CD4-positive, alpha-beta T cell (primary cell): ENCODE data around the gene NXF3. TPM values are rescaled to one million over a fixed set of nuclear protein-coding genes. Genes with fewer than 3 reads are reported as not detected.
"Not testable (repeated sequence)": the region's sequence is repeated elsewhere in the genome, so short reads cannot be mapped to it uniquely, and the experiment has no call there.

Experiments used
- ATAC-seq: fragments of 200-7000 bp; cut with Tn5 transposase; one replicate; pipeline ENCODE4 v1.10.0; 2022; ENCODE audit warnings: mild to moderate bottlenecking; ENCODE audit not compliant: poor library complexity
- CTCF ChIA-PET: fragments of 350-600 bp; sonication (Branson Sonifier 250); formaldehyde crosslinking; loops from one replicate; lab custom pipeline; 2021; ENCODE audit warnings: antibody characterized with exemption, inconsistent platforms; lab: Charles Lee
- POLR2A ChIA-PET: fragments of 350-600 bp; sonication (Branson Sonifier 250); formaldehyde crosslinking; loops from one replicate; lab custom pipeline; 2021; ENCODE audit warnings: antibody characterized with exemption, inconsistent platforms; lab: Charles Lee
- DNase-seq, 14 experiments: peaks; one replicate each; pipeline ENCODE4 v3.0.0-alpha.2; 2013 to 2020; ENCODE audit warnings: mixed read lengths in 2 of 14
- H3K27ac ChIP-seq, 2 donors: one replicate each; pipeline versions ENCODE4 v1.5.1 to v1.7.0; 2013; ENCODE audit warnings: low read length in 2 of 2, low read depth in 1 of 2, mild to moderate bottlenecking in 1 of 2
- H3K27me3 ChIP-seq, 2 experiments: 1 replicate in 1 of 2; 2 replicates in 1 of 2; pipeline versions ENCODE4 v1.6.1 to v1.7.0; 2013; ENCODE audit warnings: low read length in 2 of 2, control low read depth in 1 of 2, mild to moderate bottlenecking in 1 of 2, moderate library complexity in 1 of 2; ENCODE audit not compliant: insufficient read depth in 2 of 2, control insufficient read depth in 1 of 2
- H3K36me3 ChIP-seq: one replicate; pipeline ENCODE4 v1.6.1; 2013; ENCODE audit warnings: low read length, control low read depth; ENCODE audit not compliant: insufficient read depth
- H3K4me1 ChIP-seq: one replicate; pipeline ENCODE4 v1.6.1; 2013; ENCODE audit warnings: low read length, control low read depth; ENCODE audit not compliant: insufficient read depth
- H3K4me3 ChIP-seq: one replicate; pipeline ENCODE4 v1.5.1; 2013; ENCODE audit warnings: mild to moderate bottlenecking, low read length, moderate library complexity
- H3K9me3 ChIP-seq, 2 experiments: 1 replicate in 1 of 2; 2 replicates in 1 of 2; pipeline versions ENCODE4 v1.6.1 to v1.7.0; 2013; ENCODE audit warnings: low read length in 2 of 2, mild to moderate bottlenecking in 2 of 2, control low read depth in 1 of 2, moderate library complexity in 1 of 2; ENCODE audit not compliant: control insufficient read depth in 1 of 2, insufficient read depth in 1 of 2
- H3K27ac Mint-ChIP-seq: one replicate; pipeline ENCODE4 v1.8.0; 2020; ENCODE audit warnings: mixed read lengths
- H3K27me3 Mint-ChIP-seq: one replicate; pipeline ENCODE4 v1.8.0; 2021; ENCODE audit warnings: mixed read lengths
- H3K36me3 Mint-ChIP-seq: one replicate; pipeline ENCODE4 v1.8.0; 2021; ENCODE audit warnings: low read depth, mixed read lengths
- H3K4me1 Mint-ChIP-seq: one replicate; pipeline ENCODE4 v1.8.0; 2021; ENCODE audit warnings: low read depth, mixed read lengths
- H3K4me3 Mint-ChIP-seq: one replicate; pipeline ENCODE4 v1.8.0; 2020; ENCODE audit warnings: mild to moderate bottlenecking, mixed read lengths
- H3K9me3 Mint-ChIP-seq: one replicate; pipeline ENCODE4 v1.8.0; 2020; ENCODE audit warnings: mixed read lengths
- intact Hi-C, 2 experiments: fragments of 100-400 bp; cut with DNase I in 1 of 2; cut with micrococcal nuclease in 1 of 2; formaldehyde crosslinking; loops; one replicate each; pipeline versions ENCODE4 v1.15.1 to v1.9.0; 2023 to 2025; cut with DNase I, micrococcal nuclease
- total RNA-seq, 174 experiments: library from RNA in 2 of 174; stranded (reverse) in 2 of 174; gene quantifications; one replicate each; pipeline ENCODE4 v1.2.3 and lab custom pipeline; 2021 to 2026
- TF ChIP-seq, protein P1 (sequence below): fragments of 200-600 bp; IDR thresholded peaks from one replicate; pipeline ENCODE4 v1.8.0; 2022; ENCODE audit warnings: antibody characterized with exemption, mild to moderate bottlenecking

Gene NXF3
- total RNA-seq, 2 experiments from 2014 or later, result not detected

DNA sequence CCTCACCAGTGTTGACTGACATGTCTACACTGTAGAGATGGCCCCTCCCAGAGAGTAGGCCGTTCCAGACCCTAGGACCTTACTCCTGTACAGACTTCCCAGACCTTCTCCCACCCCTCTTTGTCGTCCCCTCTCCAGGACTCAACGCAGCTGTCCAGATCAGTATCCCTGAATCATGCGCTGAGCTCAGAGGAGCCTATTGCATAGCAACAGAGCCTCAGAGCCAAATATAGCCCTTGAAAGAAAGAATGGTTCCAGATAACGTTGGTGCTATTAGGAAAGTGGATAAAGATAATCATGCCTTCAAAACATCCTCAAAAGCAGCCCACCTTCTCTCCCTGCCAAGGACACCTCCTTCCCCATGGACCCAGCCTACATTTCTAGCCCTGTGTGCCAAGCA, 27.8 kb upstream of the NXF3 start:
- no peak for DNase-seq
- H3K4me1 ChIP-seq, result no peaks in the 10 kb centered on the region
- ChIA-PET POLR2A (no interaction called here), CTCF (no interaction called here)
- Mint-ChIP-seq H3K27me3 (peaks cover 3% of the 10 kb centered on the region), H3K4me1 (no peaks in the 10 kb centered on the region), H3K9me3 (no peaks in the 10 kb centered on the region), H3K27ac (no peak overlapping the region), H3K4me3 (no peak overlapping the region), H3K36me3 (no peaks in the 10 kb centered on the region)
- H3K36me3 ChIP-seq, result no peaks in the 10 kb centered on the region
- no peaks in the 10 kb centered on the region for H3K9me3 ChIP-seq
- no peaks in the 10 kb centered on the region for H3K27me3 ChIP-seq
- no peak overlapping the region for H3K4me3 ChIP-seq
- H3K27ac ChIP-seq, result no peak overlapping the region
- intact Hi-C loops, result no loop called here
- ATAC-seq, result no peak
- TF ChIP-seq, protein P1, sequence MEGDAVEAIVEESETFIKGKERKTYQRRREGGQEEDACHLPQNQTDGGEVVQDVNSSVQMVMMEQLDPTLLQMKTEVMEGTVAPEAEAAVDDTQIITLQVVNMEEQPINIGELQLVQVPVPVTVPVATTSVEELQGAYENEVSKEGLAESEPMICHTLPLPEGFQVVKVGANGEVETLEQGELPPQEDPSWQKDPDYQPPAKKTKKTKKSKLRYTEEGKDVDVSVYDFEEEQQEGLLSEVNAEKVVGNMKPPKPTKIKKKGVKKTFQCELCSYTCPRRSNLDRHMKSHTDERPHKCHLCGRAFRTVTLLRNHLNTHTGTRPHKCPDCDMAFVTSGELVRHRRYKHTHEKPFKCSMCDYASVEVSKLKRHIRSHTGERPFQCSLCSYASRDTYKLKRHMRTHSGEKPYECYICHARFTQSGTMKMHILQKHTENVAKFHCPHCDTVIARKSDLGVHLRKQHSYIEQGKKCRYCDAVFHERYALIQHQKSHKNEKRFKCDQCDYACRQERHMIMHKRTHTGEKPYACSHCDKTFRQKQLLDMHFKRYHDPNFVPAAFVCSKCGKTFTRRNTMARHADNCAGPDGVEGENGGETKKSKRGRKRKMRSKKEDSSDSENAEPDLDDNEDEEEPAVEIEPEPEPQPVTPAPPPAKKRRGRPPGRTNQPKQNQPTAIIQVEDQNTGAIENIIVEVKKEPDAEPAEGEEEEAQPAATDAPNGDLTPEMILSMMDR, result no peak

DNA sequence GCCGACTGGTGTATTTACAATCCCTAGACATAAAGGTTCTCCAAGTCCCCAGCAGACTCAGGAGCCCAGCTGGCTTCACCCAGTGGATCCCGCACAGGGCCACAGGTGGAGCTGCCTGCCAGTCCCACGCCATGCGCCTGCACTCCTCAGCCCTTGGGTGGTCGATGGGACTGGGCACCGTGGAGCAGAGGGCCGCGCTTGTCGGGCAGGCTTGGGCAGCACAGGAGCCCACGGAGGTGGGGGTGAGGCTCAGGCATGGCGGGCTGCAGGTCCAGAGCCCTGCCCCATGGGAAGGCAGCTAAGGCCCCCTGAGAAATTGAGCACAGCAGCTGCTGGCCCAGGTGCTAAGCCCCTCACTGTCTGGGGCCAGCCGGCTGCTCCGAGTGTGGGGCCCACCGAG, 24.0 kb upstream of the NXF3 start:
- H3K27me3 ChIP-seq, POLR2A ChIA-PET, H3K9me3 Mint-ChIP-seq, H3K4me3 Mint-ChIP-seq, H3K27ac ChIP-seq, H3K36me3 ChIP-seq, DNase-seq, H3K4me1 Mint-ChIP-seq, H3K4me1 ChIP-seq, intact Hi-C loops, H3K4me3 ChIP-seq, H3K27me3 Mint-ChIP-seq, ATAC-seq, H3K36me3 Mint-ChIP-seq, CTCF ChIA-PET, H3K27ac Mint-ChIP-seq, H3K9me3 ChIP-seq: not testable (repeated sequence)

DNA sequence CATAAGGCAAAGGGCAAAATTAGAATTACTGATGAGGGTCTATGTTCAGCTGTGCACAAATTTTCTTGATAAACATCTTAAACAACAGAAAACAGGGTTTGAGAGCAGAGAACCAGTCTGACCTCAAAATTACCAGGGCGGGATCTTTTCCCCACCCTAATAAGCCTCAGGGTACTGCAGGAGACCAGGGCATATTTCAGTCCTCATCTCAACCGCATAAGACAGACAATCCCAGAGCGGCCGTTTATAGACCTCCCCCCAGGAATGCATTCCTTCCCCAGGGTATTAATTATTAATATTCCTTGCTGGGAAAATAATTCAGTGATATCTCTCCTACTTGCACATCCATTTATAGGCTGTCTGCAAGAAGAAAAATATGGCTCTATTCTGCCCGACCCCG, 16.6 kb upstream of the NXF3 start:
- H3K4me1 Mint-ChIP-seq, H3K36me3 ChIP-seq, H3K9me3 Mint-ChIP-seq, CTCF ChIA-PET, H3K27ac ChIP-seq, POLR2A ChIA-PET, H3K27me3 Mint-ChIP-seq, intact Hi-C loops, DNase-seq, H3K27ac Mint-ChIP-seq, H3K4me3 Mint-ChIP-seq, ATAC-seq, H3K27me3 ChIP-seq, H3K36me3 Mint-ChIP-seq, H3K4me1 ChIP-seq, H3K4me3 ChIP-seq: not testable (repeated sequence)
- H3K9me3 ChIP-seq, result peaks cover 0 to 13% of the 10 kb centered on the region in 2 experiments

DNA sequence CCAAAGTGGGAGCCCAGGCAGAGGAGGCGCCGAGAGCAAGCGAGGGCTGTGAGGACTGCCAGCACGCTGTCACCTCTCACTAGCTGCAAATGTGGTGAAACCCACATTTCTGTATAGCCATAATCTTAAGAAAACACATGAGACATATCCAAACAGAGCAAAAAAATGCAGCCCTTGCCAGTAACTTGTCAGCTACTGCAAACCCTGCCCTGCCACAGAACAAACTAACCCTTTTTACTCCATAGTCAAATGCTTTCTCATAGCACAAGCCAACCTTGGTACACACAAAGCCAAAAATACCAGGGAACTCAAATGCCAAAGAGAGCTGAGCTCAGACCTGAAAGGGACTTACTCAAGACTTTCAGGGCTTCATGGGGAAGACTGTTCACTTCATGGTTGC, 14.9 kb upstream of the NXF3 start:
- Histone ChIP-seq H3K27me3 (no peaks in the 10 kb centered on the region), H3K27ac (no peak overlapping the region), H3K36me3 (no peaks in the 10 kb centered on the region), H3K4me1 (no peaks in the 10 kb centered on the region), H3K4me3 (no peak overlapping the region), H3K9me3 (peaks cover 0 to 13% of the 10 kb centered on the region in 2 experiments)
- intact Hi-C loops, result no loop called here
- POLR2A ChIA-PET, result no interaction called here
- CTCF ChIA-PET, result no interaction called here
- TF ChIP-seq, protein P1, result no peak
- Mint-ChIP-seq H3K4me1 (no peaks in the 10 kb centered on the region), H3K9me3 (peaks cover 7% of the 10 kb centered on the region), H3K36me3 (no peaks in the 10 kb centered on the region), H3K27ac (no peak overlapping the region), H3K4me3 (no peak overlapping the region), H3K27me3 (no peaks in the 10 kb centered on the region)
- ATAC-seq, result no peak
- no peak for DNase-seq

DNA sequence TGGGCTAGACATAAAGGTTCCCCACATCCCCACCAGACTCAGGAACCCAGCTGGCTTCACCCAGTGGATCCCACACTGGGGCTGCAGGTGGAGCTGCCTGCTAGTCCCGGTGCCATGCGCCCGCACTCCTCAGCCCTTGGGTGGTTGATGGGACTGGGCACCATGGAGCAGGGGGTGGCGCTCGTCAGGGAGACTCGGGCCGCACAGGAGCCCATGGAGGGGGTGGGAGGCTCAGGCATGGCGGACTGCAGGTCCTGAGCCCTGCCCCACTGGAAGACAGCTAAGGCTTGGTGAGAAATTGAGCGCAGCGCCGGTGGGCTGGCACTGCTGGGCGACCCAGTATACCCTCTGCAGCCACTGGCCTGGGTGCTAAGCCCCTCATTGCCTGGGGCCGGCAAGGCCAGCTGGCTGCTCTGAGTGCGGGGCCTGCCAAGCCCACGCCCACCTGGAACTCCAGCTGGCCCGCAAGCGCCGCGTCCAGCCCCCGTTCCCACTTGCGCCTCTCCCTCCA, 14.3 kb upstream of the NXF3 start:
- H3K27me3 ChIP-seq, POLR2A ChIA-PET, ATAC-seq, H3K36me3 Mint-ChIP-seq, DNase-seq, H3K4me1 Mint-ChIP-seq, H3K4me1 ChIP-seq, H3K27me3 Mint-ChIP-seq, H3K36me3 ChIP-seq, intact Hi-C loops, CTCF ChIA-PET, H3K4me3 ChIP-seq, H3K27ac ChIP-seq, H3K4me3 Mint-ChIP-seq, H3K9me3 Mint-ChIP-seq, H3K27ac Mint-ChIP-seq: not testable (repeated sequence)
- peaks cover 0 to 13% of the 10 kb centered on the region in 2 experiments for H3K9me3 ChIP-seq

DNA sequence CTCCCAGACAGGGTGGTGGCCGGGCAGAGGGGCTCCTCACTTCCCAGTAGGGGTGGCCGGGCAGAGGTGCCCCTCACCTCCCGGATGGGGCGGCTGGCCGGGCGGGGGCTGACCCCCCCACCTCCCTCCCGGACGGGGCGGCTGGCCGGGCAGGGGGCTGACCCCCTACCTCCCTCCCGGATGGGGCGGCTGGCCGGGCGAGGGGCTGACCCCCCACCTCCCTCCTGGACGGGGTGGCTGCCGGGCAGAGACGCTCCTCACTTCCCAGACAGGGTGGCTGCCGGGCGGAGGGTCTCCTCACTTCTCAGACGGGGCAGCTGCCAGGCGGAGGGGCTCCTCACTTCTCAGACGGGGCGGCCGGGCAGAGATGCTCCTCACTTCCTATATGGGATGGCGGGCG, 11.4 kb upstream of the NXF3 start:
- intact Hi-C loops, POLR2A ChIA-PET, H3K9me3 Mint-ChIP-seq: not testable (repeated sequence)

More for the DNA sequence above, 11.4 kb upstream of the NXF3 start:
- DNase-seq, H3K27me3 Mint-ChIP-seq, H3K36me3 ChIP-seq, ATAC-seq, H3K36me3 Mint-ChIP-seq, H3K4me3 ChIP-seq, H3K4me3 Mint-ChIP-seq, H3K4me1 Mint-ChIP-seq, H3K4me1 ChIP-seq, H3K27me3 ChIP-seq, H3K27ac Mint-ChIP-seq, H3K27ac ChIP-seq, CTCF ChIA-PET: not testable (repeated sequence)
- H3K9me3 ChIP-seq, result peaks cover 0 to 13% of the 10 kb centered on the region in 2 experiments
